Activated T-cell treated with anti-CD3 and anti-CD28 coated beads, Interleukin-2, amount 50 U/mL, for 24 hours (primary cell): ENCODE data around the gene COMMD10.

Source experiments
- DNase-seq: peaks from one replicate; pipeline ENCODE4 v3.0.0-alpha.2; 2020
- H3K27ac Mint-ChIP-seq: 2 replicates; pipeline ENCODE4 v1.8.0; 2020; ENCODE audit warnings: mild to moderate bottlenecking, mixed read lengths
- H3K27me3 Mint-ChIP-seq: 2 replicates; pipeline ENCODE4 v1.8.0; 2020; ENCODE audit warnings: mixed read lengths
- H3K36me3 Mint-ChIP-seq: 2 replicates; pipeline ENCODE4 v1.8.0; 2020; ENCODE audit warnings: low read depth, mixed read lengths
- H3K4me1 Mint-ChIP-seq: 2 replicates; pipeline ENCODE4 v1.8.0; 2020; ENCODE audit warnings: low read depth, mixed read lengths
- H3K4me3 Mint-ChIP-seq: 2 replicates; pipeline ENCODE4 v1.8.0; 2020; ENCODE audit warnings: mild to moderate bottlenecking, moderate library complexity, mixed read lengths
- H3K9me3 Mint-ChIP-seq: 2 replicates; pipeline ENCODE4 v1.8.0; 2020; ENCODE audit warnings: mixed read lengths

Gene COMMD10

GRCh38 chr5:116273448-116274242 lies 188.8 kb downstream of the COMMD10 start:
- Mint-ChIP-seq H3K4me3 (no peak overlapping the region), H3K36me3 (peaks cover 36% of the 10 kb centered on the region), H3K27ac (no peak overlapping the region), H3K4me1 (no peaks in the 10 kb centered on the region), H3K27me3 (no peaks in the 10 kb centered on the region), H3K9me3 (peaks cover 18% of the 10 kb centered on the region)
- no peak for DNase-seq

DNA sequence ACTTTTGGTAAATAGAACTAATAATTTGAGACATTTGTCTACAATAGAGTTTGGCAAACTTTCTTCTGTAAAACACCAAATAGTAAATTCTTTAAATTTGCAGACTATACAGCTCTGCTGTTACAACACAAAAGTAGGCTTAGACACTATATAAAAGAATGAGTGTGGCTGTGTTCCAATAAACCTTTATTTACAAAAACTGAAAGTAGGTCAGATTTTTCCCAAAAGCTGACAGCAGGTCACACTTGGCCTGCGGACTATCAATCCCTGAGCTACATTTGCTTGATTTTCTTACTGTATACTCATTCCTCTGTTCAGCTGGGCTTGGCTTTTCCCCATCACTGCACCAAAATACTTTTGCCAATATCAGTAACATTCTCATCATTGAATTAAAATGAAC lies 189.4 kb downstream of the COMMD10 start:
- H3K9me3 Mint-ChIP-seq: peaks cover 21% of the 10 kb centered on the region
- no peak overlapping the region for H3K27ac Mint-ChIP-seq
- peaks cover 1% of the 10 kb centered on the region for H3K4me1 Mint-ChIP-seq
- H3K36me3 Mint-ChIP-seq: peaks cover 39% of the 10 kb centered on the region
- H3K27me3 Mint-ChIP-seq: no peaks in the 10 kb centered on the region
- DNase-seq: no peak
- no peak overlapping the region for H3K4me3 Mint-ChIP-seq

DNA sequence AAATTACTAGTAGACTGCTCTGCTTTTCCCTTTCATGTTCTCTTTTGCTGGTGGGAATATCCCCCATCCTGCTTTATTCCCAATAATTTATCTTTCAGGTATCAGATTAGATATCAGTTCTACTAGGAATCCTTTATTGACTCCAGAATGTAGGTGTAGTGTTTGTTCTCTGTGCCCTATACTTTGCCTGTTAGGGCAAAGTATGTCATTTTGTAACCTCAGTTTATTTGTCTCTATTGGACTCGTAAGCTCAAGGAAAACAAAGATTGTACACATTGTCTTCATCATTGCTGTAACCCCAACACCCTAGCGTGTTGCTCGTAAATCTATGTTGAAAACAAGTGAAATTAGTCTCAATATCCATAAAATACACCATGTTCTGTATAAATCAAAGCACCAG lies 190.5 kb downstream of the COMMD10 start:
- Mint-ChIP-seq H3K4me1 (peaks cover 4% of the 10 kb centered on the region), H3K36me3 (peaks cover 38% of the 10 kb centered on the region), H3K27me3 (no peaks in the 10 kb centered on the region), H3K4me3 (no peak overlapping the region), H3K9me3 (peaks cover 21% of the 10 kb centered on the region), H3K27ac (no peak overlapping the region)
- no peak for DNase-seq

DNA sequence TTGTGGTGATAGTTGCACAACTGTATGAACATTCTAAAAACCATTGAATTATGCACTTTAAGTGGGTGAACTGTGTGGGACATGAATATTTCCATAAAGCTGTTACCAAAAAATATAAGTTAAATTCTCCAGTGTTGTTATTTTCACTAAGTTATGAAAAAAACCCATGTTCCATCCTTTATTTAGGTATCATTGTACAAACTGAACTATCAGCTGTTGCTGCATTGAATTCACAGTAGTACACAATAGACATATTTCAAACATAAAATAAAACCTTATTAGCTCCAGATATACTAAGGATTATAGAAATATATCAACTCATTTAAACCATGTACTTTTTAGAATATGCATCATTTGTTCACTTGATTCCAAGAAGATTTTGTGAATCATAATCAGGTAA lies 192.1 kb downstream of the COMMD10 start:
- no peak overlapping the region for H3K4me3 Mint-ChIP-seq
- no peak for DNase-seq
- peaks cover 6% of the 10 kb centered on the region for H3K4me1 Mint-ChIP-seq
- H3K27me3 Mint-ChIP-seq: no peaks in the 10 kb centered on the region
- H3K36me3 Mint-ChIP-seq: peaks cover 36% of the 10 kb centered on the region
- no peak overlapping the region for H3K27ac Mint-ChIP-seq
- peaks cover 22% of the 10 kb centered on the region for H3K9me3 Mint-ChIP-seq

- Mint-ChIP-seq H3K9me3 (peaks cover 8% of the 10 kb centered on the region), H3K4me3 (no peak overlapping the region), H3K4me1 (peaks cover 8% of the 10 kb centered on the region), H3K27ac (no peak overlapping the region), H3K27me3 (no peaks in the 10 kb centered on the region), H3K36me3 (peaks cover 28% of the 10 kb centered on the region)
- no peak for DNase-seq
Measured at GRCh38 chr5:116280149-116280803, 195.5 kb downstream of the COMMD10 start.

DNA sequence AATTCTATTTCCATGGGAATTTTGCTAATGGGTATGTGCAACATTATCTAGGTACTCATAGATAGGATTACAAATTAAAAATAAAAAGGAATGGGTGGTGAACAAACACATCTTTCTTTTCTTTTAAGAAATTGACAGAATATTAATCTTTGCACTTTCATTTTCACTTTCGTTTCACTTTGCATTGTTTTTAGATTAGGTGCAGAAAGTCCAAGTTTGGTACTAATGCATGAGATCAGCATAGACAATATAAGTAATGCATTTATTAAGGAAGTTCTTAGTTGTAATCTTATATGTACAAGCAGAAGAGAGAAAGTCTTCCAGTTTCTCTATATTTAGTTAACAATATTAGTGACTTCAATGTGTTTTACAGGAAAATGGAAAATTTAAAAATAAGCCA lies 196.5 kb downstream of the COMMD10 start:
- H3K4me1 Mint-ChIP-seq: peaks cover 8% of the 10 kb centered on the region
- no peaks in the 10 kb centered on the region for H3K27me3 Mint-ChIP-seq
- peaks cover 29% of the 10 kb centered on the region for H3K36me3 Mint-ChIP-seq
- no peak overlapping the region for H3K4me3 Mint-ChIP-seq
- H3K27ac Mint-ChIP-seq: no peak overlapping the region
- peaks cover 8% of the 10 kb centered on the region for H3K9me3 Mint-ChIP-seq
- no peak for DNase-seq

DNA sequence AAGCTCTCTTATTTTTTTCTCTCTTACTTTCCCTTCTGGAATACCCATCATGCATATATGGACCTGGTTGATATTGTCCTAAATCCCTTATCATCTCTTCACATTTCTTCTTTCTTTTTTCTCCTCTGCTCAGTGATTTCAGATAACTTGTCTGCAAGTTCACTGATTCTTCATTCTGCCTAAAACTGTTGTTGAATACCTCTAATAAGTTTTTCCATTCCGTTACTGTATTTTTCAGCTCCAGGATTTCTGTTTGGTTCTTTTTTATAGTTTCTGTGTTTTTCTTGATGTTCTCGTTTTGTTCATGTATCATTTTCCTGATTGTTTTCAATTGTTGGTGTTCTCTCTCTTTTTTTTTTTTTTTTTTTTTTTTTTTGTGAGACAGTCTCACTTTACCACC lies 203.7 kb downstream of the COMMD10 start:
- Mint-ChIP-seq H3K4me1 (no peaks in the 10 kb centered on the region), H3K27me3 (no peaks in the 10 kb centered on the region), H3K4me3 (no peak overlapping the region), H3K27ac (no peak overlapping the region), H3K36me3 (peaks cover 52% of the 10 kb centered on the region), H3K9me3 (peaks cover 14% of the 10 kb centered on the region)
- DNase-seq: no peak

GRCh38 chr5:116289276-116289675 lies 204.5 kb downstream of the COMMD10 start:
- Mint-ChIP-seq H3K36me3 (peaks cover 59% of the 10 kb centered on the region), H3K9me3 (peaks cover 14% of the 10 kb centered on the region), H3K4me1 (no peaks in the 10 kb centered on the region), H3K27ac (no peak overlapping the region), H3K4me3 (no peak overlapping the region), H3K27me3 (no peaks in the 10 kb centered on the region)
- DNase-seq: no peak

DNA sequence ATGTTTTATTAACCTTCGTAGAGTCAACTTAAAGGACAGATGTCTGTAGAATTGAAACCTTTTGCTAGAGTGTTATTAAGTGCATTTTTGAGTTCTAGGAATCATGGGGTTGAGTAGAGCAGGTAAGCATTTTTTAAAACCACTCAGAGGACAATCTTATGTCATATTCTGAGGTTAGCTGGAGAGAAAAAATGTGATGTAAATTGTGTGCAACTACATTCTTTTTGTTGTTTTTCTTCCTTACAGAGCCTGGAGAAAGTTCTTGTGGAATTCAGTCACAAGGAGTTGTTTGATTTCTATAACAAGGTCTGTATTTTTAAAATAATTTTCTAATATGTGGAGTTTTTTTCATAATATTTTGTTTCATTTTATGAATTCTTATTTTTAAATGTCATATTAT lies 206.4 kb downstream of the COMMD10 start:
- Mint-ChIP-seq H3K27me3 (no peaks in the 10 kb centered on the region), H3K9me3 (peaks cover 18% of the 10 kb centered on the region), H3K36me3 (peaks cover 69% of the 10 kb centered on the region), H3K4me1 (no peaks in the 10 kb centered on the region), H3K4me3 (no peak overlapping the region), H3K27ac (no peak overlapping the region)
- no peak for DNase-seq

- peaks cover 19% of the 10 kb centered on the region for H3K9me3 Mint-ChIP-seq
Measured at GRCh38 chr5:116292321-116292720, 207.5 kb downstream of the COMMD10 start.

DNA sequence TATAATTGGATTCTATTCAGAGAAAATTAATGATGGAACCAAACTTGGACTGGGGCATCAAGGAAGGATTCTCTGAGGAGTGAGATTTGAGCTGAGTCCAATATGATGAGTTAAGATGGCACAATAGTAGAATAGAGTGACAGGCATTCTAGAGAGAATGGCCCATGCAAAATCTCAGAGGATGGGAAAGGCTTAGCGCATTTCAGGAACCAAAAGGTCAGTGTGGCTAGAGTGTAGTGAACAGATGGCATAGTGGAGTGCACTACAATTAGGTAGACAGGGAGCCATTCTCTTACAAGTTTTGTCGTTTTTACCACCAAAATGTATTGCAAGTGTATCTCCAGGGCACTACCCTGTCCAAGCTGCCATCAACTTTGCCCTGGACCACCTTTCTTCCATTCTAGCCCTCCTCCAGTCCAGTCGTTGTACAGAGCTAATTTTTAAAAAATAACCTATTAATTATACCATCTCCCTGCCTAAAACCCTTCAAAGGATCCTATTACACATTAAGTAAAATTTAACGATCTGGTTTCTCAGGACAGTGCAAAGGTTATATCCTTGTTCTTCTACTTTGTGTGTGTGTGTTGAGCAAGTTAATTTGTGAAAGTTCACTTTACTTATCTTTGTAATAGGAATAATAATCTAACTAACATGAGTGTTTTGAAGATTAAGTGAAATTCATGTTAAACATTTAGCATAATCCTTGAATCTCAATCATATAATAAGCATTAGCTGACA lies 211.7 kb downstream of the COMMD10 start:
- Mint-ChIP-seq H3K4me3 (no peak overlapping the region), H3K27ac (no peak overlapping the region), H3K4me1 (no peaks in the 10 kb centered on the region), H3K36me3 (peaks cover 91% of the 10 kb centered on the region), H3K27me3 (no peaks in the 10 kb centered on the region), H3K9me3 (peaks cover 28% of the 10 kb centered on the region)
- no peak for DNase-seq

More at GRCh38 chr5:116292321-116292720, 207.5 kb downstream of the COMMD10 start:
- DNase-seq: no peak
- H3K27ac Mint-ChIP-seq: no peak overlapping the region
- H3K4me3 Mint-ChIP-seq: no peak overlapping the region
- no peaks in the 10 kb centered on the region for H3K4me1 Mint-ChIP-seq
- no peaks in the 10 kb centered on the region for H3K27me3 Mint-ChIP-seq
- peaks cover 75% of the 10 kb centered on the region for H3K36me3 Mint-ChIP-seq

DNA sequence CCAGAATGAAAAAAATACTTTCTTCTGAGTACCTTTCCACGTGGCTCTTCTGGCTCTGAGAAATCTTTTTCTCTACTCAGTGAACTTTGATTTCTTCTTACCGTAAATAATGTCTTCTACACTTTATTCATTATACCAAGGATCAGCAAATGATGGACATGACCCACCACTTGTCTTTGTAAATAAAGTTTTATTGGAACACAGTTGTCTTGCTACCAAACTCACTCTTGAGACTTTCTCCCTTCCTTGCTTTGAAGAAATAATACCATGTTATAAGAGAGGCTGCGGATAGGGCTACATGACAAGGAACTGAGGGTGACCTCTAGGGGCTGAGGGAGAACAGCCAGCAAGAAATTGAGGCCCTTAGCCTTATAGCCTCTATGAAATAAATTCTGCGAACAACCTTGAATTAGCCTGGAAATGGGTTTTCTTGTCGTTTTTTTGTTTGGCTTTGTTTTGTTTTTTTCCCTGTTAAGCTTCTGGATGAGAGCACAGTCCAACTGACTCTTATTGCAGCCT lies 212.5 kb downstream of the COMMD10 start:
- no peaks in the 10 kb centered on the region for H3K27me3 Mint-ChIP-seq
- peaks cover 31% of the 10 kb centered on the region for H3K9me3 Mint-ChIP-seq
- no peaks in the 10 kb centered on the region for H3K4me1 Mint-ChIP-seq
- no peak for DNase-seq
- H3K27ac Mint-ChIP-seq: no peak overlapping the region
- peaks cover 90% of the 10 kb centered on the region for H3K36me3 Mint-ChIP-seq
- H3K4me3 Mint-ChIP-seq: no peak overlapping the region

- Mint-ChIP-seq H3K4me3 (no peak overlapping the region), H3K9me3 (peaks cover 54% of the 10 kb centered on the region), H3K36me3 (peaks cover 95% of the 10 kb centered on the region), H3K27ac (no peak overlapping the region), H3K4me1 (no peaks in the 10 kb centered on the region), H3K27me3 (no peaks in the 10 kb centered on the region)
- no peak for DNase-seq
Measured at GRCh38 chr5:116299746-116300640, 215.2 kb downstream of the COMMD10 start.

GRCh38 chr5:116301110-116301509 lies 216.3 kb downstream of the COMMD10 start:
- Mint-ChIP-seq H3K36me3 (peaks cover 98% of the 10 kb centered on the region), H3K4me1 (no peaks in the 10 kb centered on the region), H3K27me3 (no peaks in the 10 kb centered on the region), H3K4me3 (no peak overlapping the region), H3K9me3 (peaks cover 60% of the 10 kb centered on the region), H3K27ac (no peak overlapping the region)
- DNase-seq: no peak
